Neuron (in vitro differentiated cells): ENCODE results near the gene PKNOX2.

ENCODE experiments used
- H2AFZ ChIP-seq: one replicate; pipeline ENCODE4 v1.6.1; 2013; ENCODE audit warnings: low read depth, mild to moderate bottlenecking, inconsistent platforms, low read length, moderate library complexity
- H3K27me3 ChIP-seq: one replicate; pipeline ENCODE4 v1.6.1; 2013; ENCODE audit warnings: low read length; ENCODE audit not compliant: insufficient read depth
- H3K36me3 ChIP-seq: one replicate; pipeline ENCODE4 v1.6.1; 2013; ENCODE audit warnings: low read length; ENCODE audit not compliant: insufficient read depth
- H3K4me1 ChIP-seq: one replicate; pipeline ENCODE4 v1.6.1; 2013; ENCODE audit warnings: low read length; ENCODE audit not compliant: insufficient read depth
- H3K4me3 ChIP-seq: 2 replicates; pipeline ENCODE4 v1.5.1; 2013; ENCODE audit warnings: mild to moderate bottlenecking, low read length, moderate library complexity
- H3K9me3 ChIP-seq: one replicate; pipeline ENCODE4 v1.6.1; 2013; ENCODE audit warnings: low read length

PKNOX2 gene

DNA sequence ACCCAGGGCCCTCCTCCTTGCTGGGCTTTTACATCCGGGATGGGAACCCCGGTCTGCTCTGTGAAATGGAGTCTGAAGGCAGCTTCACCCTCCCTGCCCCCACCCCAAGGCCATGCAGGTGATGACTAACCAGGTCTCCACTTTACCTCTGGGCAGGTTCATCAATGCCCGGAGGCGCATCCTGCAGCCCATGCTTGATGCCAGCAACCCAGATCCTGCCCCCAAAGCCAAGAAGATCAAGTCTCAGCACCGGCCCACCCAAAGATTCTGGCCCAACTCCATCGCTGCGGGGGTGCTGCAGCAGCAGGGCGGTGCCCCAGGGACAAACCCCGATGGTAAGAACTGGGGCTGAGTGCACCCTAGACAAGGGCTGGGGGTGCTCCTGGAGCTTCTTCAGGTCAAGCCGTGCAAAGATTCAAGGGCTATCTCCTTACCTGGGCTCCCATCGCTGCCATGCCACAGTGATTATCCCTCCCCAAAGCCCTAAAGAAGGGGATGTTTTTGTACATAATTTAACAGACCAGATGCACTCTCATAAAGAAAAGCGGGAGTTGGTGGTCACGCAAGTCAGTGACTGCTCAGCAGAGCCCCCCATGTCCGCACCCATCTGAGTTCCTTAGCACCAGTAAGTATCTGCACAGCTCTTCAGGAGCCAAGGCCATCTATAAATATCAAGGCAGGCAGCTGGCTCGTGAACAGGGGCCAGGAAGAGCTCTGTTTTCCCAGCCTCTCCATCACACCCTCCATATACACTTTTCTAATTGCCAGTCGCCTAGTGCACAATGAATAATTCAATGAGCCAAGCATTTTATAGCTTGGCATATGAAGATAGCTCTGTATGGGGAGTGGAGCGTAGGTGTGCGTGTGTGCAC, 265.5 kb downstream of the PKNOX2 start:
- Histone ChIP-seq H3K4me3 (no peak overlapping the region), H2AFZ (no peak overlapping the region), H3K36me3 (no peaks in the 10 kb centered on the region), H3K4me1 (no peaks in the 10 kb centered on the region), H3K27me3 (no peaks in the 10 kb centered on the region), H3K9me3 (no peaks in the 10 kb centered on the region)

- Histone ChIP-seq H3K36me3 (no peaks in the 10 kb centered on the region), H3K4me1 (no peaks in the 10 kb centered on the region), H3K4me3 (no peak overlapping the region), H3K9me3 (no peaks in the 10 kb centered on the region), H2AFZ (no peak overlapping the region), H3K27me3 (no peaks in the 10 kb centered on the region)
Observed at GRCh38 chr11:125431009-125431408, 266.5 kb downstream of the PKNOX2 start.

- H3K4me1 ChIP-seq: no peaks in the 10 kb centered on the region
- H3K36me3 ChIP-seq: no peaks in the 10 kb centered on the region
- no peaks in the 10 kb centered on the region for H3K27me3 ChIP-seq
- H3K4me3 ChIP-seq: no peak overlapping the region
- no peak overlapping the region for H2AFZ ChIP-seq
- no peaks in the 10 kb centered on the region for H3K9me3 ChIP-seq
Observed at GRCh38 chr11:125431481-125431880, 266.9 kb downstream of the PKNOX2 start.

DNA sequence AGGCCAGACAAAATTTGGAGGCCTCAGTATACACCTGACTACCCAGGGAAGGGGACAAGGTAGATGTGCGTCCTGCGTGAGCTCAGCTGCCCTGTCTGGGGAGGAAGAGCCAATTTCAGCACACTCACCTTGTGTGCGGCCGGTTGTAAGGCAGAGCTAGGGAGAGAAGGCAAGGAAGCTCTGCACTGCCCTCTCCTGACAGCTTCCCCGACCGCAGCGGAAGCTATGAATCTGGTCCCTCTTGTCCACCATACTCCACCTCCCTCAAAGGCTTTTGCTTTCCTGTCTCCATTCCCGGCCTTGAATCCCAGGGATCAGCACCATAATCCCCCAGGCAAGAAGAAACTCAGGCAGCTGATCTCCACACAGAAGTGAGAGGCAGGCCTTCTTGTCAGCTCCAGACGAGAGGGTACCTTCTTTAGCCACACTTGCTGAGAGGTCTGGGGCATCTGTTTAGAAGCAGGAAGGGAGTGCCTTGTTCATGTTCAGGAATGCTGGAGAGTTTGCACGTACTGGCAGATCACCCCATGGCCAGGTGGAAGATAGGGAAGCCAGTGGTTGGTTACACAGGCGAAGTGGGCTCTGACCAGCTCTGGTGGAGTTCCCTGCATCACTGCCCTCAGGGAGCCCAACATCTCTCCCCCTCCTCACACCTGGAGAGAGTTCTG, 269.0 kb downstream of the PKNOX2 start:
- Histone ChIP-seq H3K4me1 (no peaks in the 10 kb centered on the region), H3K36me3 (no peaks in the 10 kb centered on the region), H2AFZ (no peak overlapping the region), H3K27me3 (no peaks in the 10 kb centered on the region), H3K4me3 (no peak overlapping the region), H3K9me3 (no peaks in the 10 kb centered on the region)

DNA sequence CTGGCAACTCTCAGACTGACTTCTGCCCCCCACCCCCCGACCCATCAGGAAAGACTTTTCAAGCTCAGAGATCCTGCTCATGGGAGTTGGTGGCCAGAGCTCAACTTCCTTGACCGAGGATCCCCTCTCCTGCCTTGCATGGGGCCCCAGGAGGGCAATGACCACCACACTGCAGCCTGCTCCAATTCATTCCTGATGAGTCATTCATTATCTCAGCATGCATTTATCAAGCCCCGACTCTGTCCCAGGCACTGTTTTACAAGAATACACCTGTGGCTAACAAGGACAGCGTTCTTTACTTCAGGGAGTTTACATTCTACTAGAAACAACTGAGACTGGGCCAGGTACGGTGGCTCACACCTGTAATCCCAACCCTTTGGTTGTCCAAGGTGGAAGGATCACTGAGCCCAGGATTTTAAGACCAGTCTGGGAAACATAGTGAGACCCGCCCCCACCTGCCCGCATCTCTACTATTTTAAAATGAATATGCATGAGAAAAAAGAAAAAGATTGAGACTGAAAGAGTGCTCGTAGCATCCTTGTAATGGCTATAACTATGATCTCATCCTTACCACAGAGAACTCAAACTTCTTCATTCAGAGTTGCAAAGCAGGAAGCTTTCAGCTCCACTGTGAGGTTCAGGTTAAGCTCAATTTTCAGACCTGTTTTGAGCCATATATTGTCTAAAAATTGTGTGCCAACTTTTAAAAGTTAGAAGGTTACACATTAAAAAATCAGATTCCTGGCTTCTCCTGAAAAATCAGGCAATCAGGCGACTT, 271.1 kb downstream of the PKNOX2 start:
- Histone ChIP-seq H3K27me3 (no peaks in the 10 kb centered on the region), H2AFZ (no peak overlapping the region), H3K9me3 (no peaks in the 10 kb centered on the region), H3K4me1 (no peaks in the 10 kb centered on the region), H3K4me3 (no peak overlapping the region), H3K36me3 (no peaks in the 10 kb centered on the region)

DNA sequence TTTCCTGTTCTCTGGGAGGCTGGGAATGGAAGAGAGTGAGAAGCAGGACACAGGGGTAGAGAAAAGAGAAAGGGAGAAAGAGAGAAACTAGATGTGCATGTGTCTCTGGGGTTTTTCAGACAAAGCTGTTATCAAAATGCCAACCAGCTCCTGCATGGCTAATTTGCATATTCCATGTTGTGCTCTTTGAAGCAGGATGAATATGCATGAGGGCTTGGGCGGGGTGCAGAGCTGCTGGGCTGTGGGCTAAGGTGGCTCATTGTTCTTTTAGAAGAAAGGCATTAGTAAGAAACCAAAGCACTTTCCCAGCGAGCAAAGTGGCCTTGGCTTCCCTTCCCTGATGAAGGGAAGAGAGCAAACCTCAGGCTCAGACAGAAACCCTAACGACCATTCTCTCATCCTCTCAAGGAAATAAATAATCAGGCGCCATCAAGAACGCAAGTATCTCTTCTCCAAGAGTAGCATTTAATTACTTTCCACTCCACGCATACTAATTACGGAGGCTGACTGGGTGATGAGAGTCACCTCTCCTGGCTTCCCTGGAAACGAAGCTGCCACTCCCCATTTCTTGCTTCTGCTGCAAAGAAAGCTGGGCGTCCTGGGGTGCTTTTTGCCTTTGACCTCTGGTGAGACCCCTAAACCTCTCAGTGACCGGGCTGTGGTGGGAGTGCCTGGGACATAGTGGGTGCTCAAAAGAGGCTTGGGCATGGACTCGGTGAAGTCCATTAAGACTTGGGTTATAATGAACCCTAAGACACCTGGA, 277.3 kb downstream of the PKNOX2 start:
- H3K27me3 ChIP-seq: no peaks in the 10 kb centered on the region
- H3K4me3 ChIP-seq: no peak overlapping the region
- H3K9me3 ChIP-seq: no peaks in the 10 kb centered on the region
- peaks cover 31% of the 10 kb centered on the region for H3K36me3 ChIP-seq
- no peak overlapping the region for H2AFZ ChIP-seq
- H3K4me1 ChIP-seq: peaks cover 28% of the 10 kb centered on the region

GRCh38 chr11:125442946-125443345, 278.4 kb downstream of the PKNOX2 start:
- Histone ChIP-seq H2AFZ (no peak overlapping the region), H3K9me3 (no peaks in the 10 kb centered on the region), H3K4me3 (no peak overlapping the region), H3K27me3 (no peaks in the 10 kb centered on the region), H3K4me1 (peaks cover 28% of the 10 kb centered on the region), H3K36me3 (peaks cover 34% of the 10 kb centered on the region)

DNA sequence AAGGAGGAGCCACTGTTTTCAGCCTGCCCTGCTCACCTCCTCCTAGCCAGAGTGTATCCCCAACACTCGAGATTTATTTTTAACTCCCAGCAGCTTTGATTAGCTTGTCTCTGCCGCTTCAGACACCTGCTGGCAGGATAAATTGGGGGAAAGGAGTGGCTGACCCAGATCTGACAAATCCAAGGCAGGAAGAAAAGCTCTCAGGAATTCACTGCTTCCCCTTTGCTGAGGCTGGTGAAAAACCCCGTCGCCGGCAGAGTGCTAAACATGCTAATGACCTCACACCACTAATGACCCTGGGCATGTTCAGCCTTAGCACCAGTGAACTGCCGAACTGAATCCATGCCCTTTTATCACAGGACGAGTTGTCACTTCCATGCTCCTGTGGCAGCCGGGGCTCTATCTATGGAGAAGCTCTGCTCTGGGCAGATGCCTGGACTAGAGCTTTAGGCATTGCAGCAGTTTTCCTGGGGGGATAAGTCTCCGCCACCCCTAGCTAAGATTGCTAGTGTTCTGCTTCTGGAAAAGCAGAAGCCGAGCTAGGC, 279.3 kb downstream of the PKNOX2 start:
- Histone ChIP-seq H3K36me3 (peaks cover 39% of the 10 kb centered on the region), H3K4me3 (no peak overlapping the region), H3K27me3 (no peaks in the 10 kb centered on the region)

DNA sequence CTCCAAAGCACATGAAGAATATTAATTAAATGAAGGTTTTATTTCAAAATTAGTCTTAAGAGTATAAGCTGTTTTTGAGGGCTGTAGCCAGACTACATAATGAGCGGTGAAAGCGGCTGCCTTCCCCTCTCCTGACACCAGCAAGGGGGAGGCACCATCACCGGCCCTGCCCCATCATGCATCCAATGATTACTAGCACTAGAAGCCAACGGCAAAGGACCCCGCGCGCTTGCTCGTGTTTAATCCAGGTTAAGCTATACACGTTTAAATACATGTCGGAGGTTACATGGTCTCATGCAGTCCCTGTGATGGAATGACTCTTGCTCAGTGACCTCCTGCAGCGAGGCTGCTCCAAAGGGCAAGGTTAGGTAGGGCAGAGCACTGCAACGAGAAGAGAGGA, 281.2 kb downstream of the PKNOX2 start:
- no peaks in the 10 kb centered on the region for H3K27me3 ChIP-seq
- H3K9me3 ChIP-seq: no peaks in the 10 kb centered on the region
- H3K36me3 ChIP-seq: peaks cover 46% of the 10 kb centered on the region
- H3K4me3 ChIP-seq: no peak overlapping the region
- H3K4me1 ChIP-seq: peaks cover 30% of the 10 kb centered on the region
- no peak overlapping the region for H2AFZ ChIP-seq

More for the DNA sequence above, 279.3 kb downstream of the PKNOX2 start:
- H3K9me3 ChIP-seq: no peaks in the 10 kb centered on the region
- no peak overlapping the region for H2AFZ ChIP-seq
- H3K4me1 ChIP-seq: peaks cover 28% of the 10 kb centered on the region

DNA sequence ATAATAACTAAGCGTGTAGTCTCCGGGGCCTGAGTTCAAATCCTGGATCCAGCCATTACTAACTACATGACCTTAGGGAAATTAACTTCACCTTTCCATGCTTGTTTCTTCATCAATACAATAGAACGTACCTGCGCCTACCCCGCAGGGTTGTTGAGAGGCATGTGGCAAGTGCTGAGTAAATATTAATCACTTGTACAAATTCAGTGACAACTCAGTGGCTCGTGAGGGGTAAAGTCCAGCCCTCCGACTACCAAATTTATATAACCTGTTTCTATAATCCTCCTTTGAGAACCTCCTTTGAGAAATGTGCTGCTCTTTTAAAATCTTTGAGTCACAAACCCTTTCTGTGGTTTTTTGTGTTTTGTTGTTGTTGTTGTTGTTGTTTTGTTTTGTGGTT, 281.7 kb downstream of the PKNOX2 start:
- Histone ChIP-seq H3K27me3 (no peaks in the 10 kb centered on the region), H3K9me3 (no peaks in the 10 kb centered on the region), H3K36me3 (peaks cover 42% of the 10 kb centered on the region), H3K4me1 (peaks cover 35% of the 10 kb centered on the region), H3K4me3 (no peak overlapping the region), H2AFZ (no peak overlapping the region)

DNA sequence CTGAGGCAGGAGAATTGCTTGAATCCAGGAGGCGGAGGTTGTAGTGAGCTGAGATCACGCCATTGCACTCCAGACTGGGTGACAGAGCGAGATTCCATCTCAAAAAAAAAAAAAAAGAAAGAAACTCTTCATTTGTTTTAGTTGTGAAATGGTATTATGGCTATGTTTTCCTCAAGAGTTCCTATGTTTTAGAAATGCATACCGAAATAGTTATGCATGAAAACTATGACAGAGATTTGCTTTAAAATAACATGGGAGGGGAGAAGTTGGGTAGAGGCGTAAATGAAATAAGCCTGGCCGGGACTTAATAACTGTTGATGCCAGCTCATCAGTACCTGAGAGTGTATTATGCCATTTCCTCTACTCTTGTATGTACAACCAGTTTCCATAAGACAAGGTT, 283.2 kb downstream of the PKNOX2 start:
- Histone ChIP-seq H3K4me1 (peaks cover 39% of the 10 kb centered on the region), H3K27me3 (no peaks in the 10 kb centered on the region), H3K36me3 (peaks cover 42% of the 10 kb centered on the region), H3K9me3 (no peaks in the 10 kb centered on the region), H3K4me3 (no peak overlapping the region), H2AFZ (no peak overlapping the region)

- no peak overlapping the region for H2AFZ ChIP-seq
- no peaks in the 10 kb centered on the region for H3K9me3 ChIP-seq
- H3K36me3 ChIP-seq: peaks cover 39% of the 10 kb centered on the region
- no peak overlapping the region for H3K4me3 ChIP-seq
- no peaks in the 10 kb centered on the region for H3K27me3 ChIP-seq
- H3K4me1 ChIP-seq: peaks cover 39% of the 10 kb centered on the region
Observed at GRCh38 chr11:125448136-125448535, 283.6 kb downstream of the PKNOX2 start.
